GM12878 (cell line): ENCODE results near the gene PIAS1. TPM values are rescaled to one million over a fixed set of nuclear protein-coding genes. Genes with fewer than 3 reads are reported as not detected.

ENCODE experiments used
- ATAC-seq: fragments of 200-7000 bp; cut with Tn5 transposase; 3 replicates; pipeline ENCODE4 v1.9.1; 2020; ENCODE audit warnings: mild to moderate bottlenecking, moderate library complexity
- BruUV-seq: library from RNA; stranded (reverse); fragments of 400-500 nt; replicated peaks from 2 replicates; lab custom pipeline; 2021; lab: Mats Ljungman, UMichigan
- CTCF ChIA-PET: fragments of 300-600 bp; sonication (Branson Sonifier 250); formaldehyde crosslinking; extraction: SDS; loops from one replicate; lab custom pipeline; 2021; ENCODE audit warnings: inconsistent platforms; lab: Yijun Ruan, JAX
- POLR2A ChIA-PET: fragments of 350-600 bp; formaldehyde crosslinking; extraction: SDS; loops from one replicate; lab custom pipeline; 2021; ENCODE audit warnings: inconsistent platforms; lab: Charles Lee
- RAD21 ChIA-PET: fragments of 300-600 bp; sonication (Branson Sonifier 250); formaldehyde crosslinking; loops from one replicate; lab custom pipeline; 2023; ENCODE audit warnings: antibody characterized with exemption; ENCODE audit not compliant: unreplicated experiment; lab: Charles Lee
- SMC1A ChIA-PET: fragments of 300-600 bp; sonication (Branson Sonifier 250); formaldehyde crosslinking; loops from one replicate; lab custom pipeline; 2023; ENCODE audit not compliant: unreplicated experiment, uncharacterized antibody; lab: Charles Lee
- DNase-seq: peaks from one replicate; pipeline ENCODE4 v3.0.0-alpha.2; 2011; ENCODE audit warnings: low read depth, low spot score
- FAIRE-seq: peaks from 3 replicates; lab custom pipeline; 2011; peaks lifted over from hg19 to GRCh38; lab: Jason Lieb, UNC
- H2AFZ ChIP-seq: 2 replicates; pipeline ENCODE4 v1.6.0; 2011; ENCODE audit warnings: low read depth, low read length, control low read depth; ENCODE audit not compliant: control insufficient read depth
- H3K27ac ChIP-seq: 2 replicates; pipeline ENCODE4 v1.5.1; 2011; ENCODE audit warnings: control low read depth; ENCODE audit not compliant: control insufficient read depth, insufficient read depth
- H3K27me3 ChIP-seq, 2 experiments: replicated peaks in 1 of 2; 2 replicates each; pipeline versions ENCODE4 v1.6.0 to v1.6.1; 2011; ENCODE audit warnings: low read length in 1 of 2; ENCODE audit not compliant: control insufficient read depth in 2 of 2, insufficient read depth in 2 of 2
- H3K36me3 ChIP-seq, 2 experiments: 2 replicates each; pipeline ENCODE4 v1.5.1; 2011; ENCODE audit warnings: low read length in 1 of 2; ENCODE audit not compliant: control insufficient read depth in 2 of 2, insufficient read depth in 2 of 2
- H3K4me1 ChIP-seq: 2 replicates; pipeline ENCODE4 v1.6.1; 2011; ENCODE audit warnings: mild to moderate bottlenecking, low read length, moderate library complexity, mixed read lengths; ENCODE audit not compliant: control insufficient read depth, insufficient read depth
- H3K4me2 ChIP-seq: 2 replicates; pipeline ENCODE4 v1.6.0; 2011; ENCODE audit warnings: control low read depth; ENCODE audit not compliant: control insufficient read depth, insufficient read depth
- H3K4me3 ChIP-seq: fragments of 200-600 bp; sonication (generic); 2 replicates; pipeline ENCODE4 v1.5.1; 2016
- H3K79me2 ChIP-seq: 2 replicates; pipeline ENCODE4 v1.6.0; 2011; ENCODE audit warnings: low read length; ENCODE audit not compliant: control insufficient read depth, insufficient read depth
- H3K9ac ChIP-seq: 2 replicates; pipeline ENCODE4 v1.8.0; 2011; ENCODE audit warnings: low read length, control low read depth, mixed read lengths; ENCODE audit not compliant: control insufficient read depth, insufficient read depth
- H3K9me3 ChIP-seq: replicated peaks from 3 replicates; pipeline ENCODE4 v1.5.1; 2011; ENCODE audit warnings: mild to moderate bottlenecking, low read length; ENCODE audit not compliant: control insufficient read depth, insufficient read depth
- H4K20me1 ChIP-seq: 2 replicates; pipeline ENCODE4 v1.6.0; 2011; ENCODE audit not compliant: control insufficient read depth, insufficient read depth
- BACH1 ChIP-seq: fragments of 450-650 bp; IDR thresholded peaks from 2 replicates; pipeline ENCODE4 v1.6.1; 2017; ENCODE audit warnings: mild to moderate bottlenecking, borderline replicate concordance
- CREB1 ChIP-seq: IDR thresholded peaks from 2 replicates; pipeline ENCODE4 v1.6.1; 2012; ENCODE audit warnings: low read depth, mild to moderate bottlenecking, inconsistent platforms
- JUNB ChIP-seq: IDR thresholded peaks from 2 replicates; pipeline ENCODE4 v1.6.1; 2016; ENCODE audit warnings: antibody characterized with exemption, mild to moderate bottlenecking
- NR2F1 ChIP-seq: fragments of 450-650 bp; conservative IDR thresholded peaks from 2 replicates; pipeline ENCODE4 v1.6.1; 2017; ENCODE audit warnings: mild to moderate bottlenecking
- SMAD5 ChIP-seq: IDR thresholded peaks from 2 replicates; pipeline ENCODE4 v1.6.1; 2016; ENCODE audit warnings: antibody characterized with exemption, low read depth
- YBX1 ChIP-seq: fragments of 450-650 bp; IDR thresholded peaks from 2 replicates; pipeline ENCODE4 v1.6.1; 2016; ENCODE audit warnings: antibody characterized with exemption
- ZNF207 ChIP-seq: fragments of 450-650 bp; IDR thresholded peaks from 2 replicates; pipeline ENCODE4 v1.6.1; 2014; ENCODE audit warnings: antibody characterized with exemption, mild to moderate bottlenecking, borderline replicate concordance
- ZNF24 ChIP-seq: fragments of 450-650 bp; IDR thresholded peaks from 2 replicates; pipeline ENCODE4 v1.6.1; 2017; ENCODE audit warnings: antibody characterized with exemption, mild to moderate bottlenecking
- WGBS: methylation state at CpG from one replicate; pipeline ENCODE4 v1.1.6; 2016; ENCODE audit warnings: low lambda C conversion rate; ENCODE audit not compliant: insufficient replicate concordance, insufficient coverage; ENCODE audit errors: missing lambda C conversion rate; 5-methylcytosine and 5-hydroxymethylcytosine counted together
- in situ Hi-C: fragments of 300-500 bp; cut with MboI; formaldehyde crosslinking; loops from 9 replicates; pipeline ENCODE4 v1.14.3; 2018; ENCODE audit warnings: mixed read lengths
- intact Hi-C: fragments of 100-400 bp; cut with micrococcal nuclease; formaldehyde crosslinking; loops from one replicate; pipeline ENCODE4 v1.14.2; 2022; ENCODE audit not compliant: unreplicated experiment
- polyA plus RNA-seq, 11 experiments: library from polyadenylated mRNA; depleted of rRNA in 4 of 11; unstranded in 6 of 11; stranded (reverse) in 5 of 11; fragments of >200 nt; fragmentation: Nextera tagmentation in 4 of 11; fragmentation: Illumina TruSeq in 1 of 11; extraction: Ambion mirVana in 4 of 11; extraction: Trizol in 1 of 11; gene quantifications; 1 replicate in 1 of 11; 2 replicates in 10 of 11; pipeline versions ENCODE4 v1.2.1 to v1.2.3, GENCODE V29; 2011 to 2016; ENCODE audit warnings: inconsistent platforms in 2 of 11, missing spikeins in 2 of 11, low read depth in 1 of 11
- total RNA-seq, 4 experiments: library from RNA; depleted of rRNA in 3 of 4; stranded (reverse); fragments of >200 nt in 3 of 4; fragmentation: Illumina TruSeq in 1 of 4; extraction: Trizol in 1 of 4; gene quantifications; 2 replicates each; pipeline versions ENCODE4 v1.2.1 to v1.2.3, GENCODE V29; 2013 to 2021
- TF ChIP-seq, protein P1 (sequence below): IDR thresholded peaks from 2 replicates; pipeline ENCODE4 v1.6.1; 2011; ENCODE audit warnings: low read depth, low read length, improper control_type of control experiment, borderline replicate concordance
- TF ChIP-seq, protein P2 (sequence below): fragments of 450-650 bp; IDR thresholded peaks from 2 replicates; pipeline ENCODE4 v1.6.1; 2017; ENCODE audit warnings: mild to moderate bottlenecking, low read depth, inconsistent platforms; ENCODE audit not compliant: poor library complexity, severe bottlenecking
- TF ChIP-seq, protein P3 (sequence below): fragments of 450-650 bp; IDR thresholded peaks from 2 replicates; pipeline ENCODE4 v1.6.1; 2017; ENCODE audit warnings: mild to moderate bottlenecking, moderate library complexity

Gene PIAS1
- total and polyA plus RNA-seq, 10 of the 15 experiments (the other 5 are each of a cell fraction or from before 2014, with no cell fraction given): 20.2 to 96.3 (median 37.0) TPM

DNA sequence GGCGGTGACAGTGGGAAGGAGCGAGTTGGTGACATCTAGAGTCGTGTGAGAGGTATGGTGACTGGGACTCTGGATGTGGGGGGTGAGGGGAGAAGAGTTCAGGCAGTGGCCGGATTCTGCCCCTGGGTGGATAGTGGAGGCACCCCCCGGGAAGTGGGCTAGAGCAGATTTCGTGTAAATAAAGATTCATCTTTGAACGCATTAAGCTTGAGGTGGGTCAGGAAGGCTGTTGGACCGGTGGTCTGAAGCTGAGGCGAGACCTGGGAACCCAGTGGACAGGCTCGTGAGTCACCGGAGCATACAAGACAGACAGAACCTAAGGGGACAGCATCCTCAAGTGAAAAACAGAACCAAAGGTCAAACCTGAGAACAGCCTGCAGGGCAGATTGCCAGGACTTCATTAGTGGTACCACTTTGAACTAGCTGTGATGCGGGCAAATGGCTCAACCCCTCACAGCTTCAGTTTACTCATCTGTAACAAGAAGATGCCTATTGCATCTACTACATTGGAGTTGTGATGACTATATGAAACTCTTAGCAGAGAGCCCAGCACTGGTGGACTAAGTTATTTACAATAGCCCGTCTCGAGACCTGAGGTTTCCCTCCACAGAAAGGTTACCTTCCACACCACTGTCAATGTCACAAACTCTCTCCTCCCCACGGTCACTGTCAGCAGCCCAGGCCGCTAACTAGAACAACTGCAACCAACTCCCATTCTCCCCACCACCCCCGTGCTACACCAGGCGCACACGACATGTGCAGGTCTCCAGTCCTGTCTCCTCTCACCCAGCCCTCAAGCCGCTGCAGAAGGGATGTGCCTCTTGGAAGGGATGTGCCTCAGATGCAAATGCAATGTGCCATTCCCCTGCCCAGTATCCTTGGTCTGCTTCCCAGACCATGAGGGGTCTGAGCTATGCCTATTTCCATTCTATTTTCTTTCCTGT, 176.3 kb downstream of the PIAS1 start (continued):
- TF ChIP-seq JUNB: no peak

DNA sequence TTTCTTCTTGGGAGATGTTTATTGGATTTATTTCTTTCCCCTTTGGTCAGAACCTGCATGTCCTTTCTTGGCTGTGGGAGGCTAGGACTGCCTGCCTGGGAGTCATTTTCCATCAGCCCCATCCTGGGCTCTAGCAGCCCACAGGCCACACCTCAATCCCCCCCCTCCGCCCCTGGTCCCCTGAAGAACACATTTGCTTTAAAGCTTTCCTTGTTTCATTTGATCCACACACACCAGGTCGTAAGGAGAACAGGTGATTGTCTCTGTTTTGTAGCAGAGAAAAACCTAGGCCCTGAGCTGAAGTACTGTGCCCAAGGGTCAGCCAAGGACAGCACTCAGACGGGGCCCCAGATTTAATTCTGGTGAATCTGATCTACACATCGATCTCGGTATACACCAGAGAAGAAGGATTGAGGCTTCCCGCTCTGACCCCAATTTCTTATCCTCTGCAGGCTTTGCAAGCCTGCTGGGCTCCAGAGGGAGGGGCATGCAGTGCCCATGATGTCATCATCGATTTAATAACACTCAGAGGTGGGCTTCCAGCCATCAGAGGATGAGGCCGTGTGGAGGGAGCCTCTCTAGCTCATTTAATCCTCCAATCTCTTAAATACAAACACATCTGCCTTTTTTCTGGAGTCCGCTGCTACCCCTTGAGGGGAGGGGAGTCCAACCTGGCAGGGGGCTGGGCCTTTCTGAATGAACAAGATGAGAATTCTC, 177.1 kb downstream of the PIAS1 start:
- 0 out of 2 replicates have a peak overlapping the region, but pooled peaks have one; percentile 99 for H3K4me2 ChIP-seq
- no peak overlapping the region for H3K4me3 ChIP-seq
- no peak overlapping the region for H2AFZ ChIP-seq
- no peaks in the 10 kb centered on the region for H3K9me3 ChIP-seq
- H4K20me1 ChIP-seq: no peaks in the 10 kb centered on the region
- ChIA-PET POLR2A (no interaction called here), CTCF (interaction anchor here (0.6 to 3.2 kb wide), 7 partner anchors 22 to 368 kb away, joined by 3 to 13 read pairs (median 4); no protein-coding TSS in a partner anchor), SMC1A (interaction anchor here (0.8 to 2.3 kb wide), 3 partner anchors 22 to 368 kb away, joined by 4 to 7 read pairs (median 5); no protein-coding TSS in a partner anchor), RAD21 (interaction anchor here (0.7 kb wide), 1 partner anchor 31 kb away, joined by 3 read pairs; no protein-coding TSS in a partner anchor)
- no peak for DNase-seq
- no peak for FAIRE-seq
- no peak overlapping the region for H3K27ac ChIP-seq
- peaks cover 24% of the 10 kb centered on the region for H3K4me1 ChIP-seq
- no peaks in the 10 kb centered on the region for H3K36me3 ChIP-seq
- BruUV-seq: no TSS peak
- H3K27me3 ChIP-seq: no peaks in the 10 kb centered on the region
- H3K79me2 ChIP-seq: peaks cover 31% of the 10 kb centered on the region
- ATAC-seq: no peak
- TF ChIP-seq ZNF24: no peak
- TF ChIP-seq CREB1: no peak
- TF ChIP-seq, protein P1, sequence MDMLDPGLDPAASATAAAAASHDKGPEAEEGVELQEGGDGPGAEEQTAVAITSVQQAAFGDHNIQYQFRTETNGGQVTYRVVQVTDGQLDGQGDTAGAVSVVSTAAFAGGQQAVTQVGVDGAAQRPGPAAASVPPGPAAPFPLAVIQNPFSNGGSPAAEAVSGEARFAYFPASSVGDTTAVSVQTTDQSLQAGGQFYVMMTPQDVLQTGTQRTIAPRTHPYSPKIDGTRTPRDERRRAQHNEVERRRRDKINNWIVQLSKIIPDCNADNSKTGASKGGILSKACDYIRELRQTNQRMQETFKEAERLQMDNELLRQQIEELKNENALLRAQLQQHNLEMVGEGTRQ: no peak
- no peak for TF ChIP-seq ZNF207
- TF ChIP-seq, protein P2, sequence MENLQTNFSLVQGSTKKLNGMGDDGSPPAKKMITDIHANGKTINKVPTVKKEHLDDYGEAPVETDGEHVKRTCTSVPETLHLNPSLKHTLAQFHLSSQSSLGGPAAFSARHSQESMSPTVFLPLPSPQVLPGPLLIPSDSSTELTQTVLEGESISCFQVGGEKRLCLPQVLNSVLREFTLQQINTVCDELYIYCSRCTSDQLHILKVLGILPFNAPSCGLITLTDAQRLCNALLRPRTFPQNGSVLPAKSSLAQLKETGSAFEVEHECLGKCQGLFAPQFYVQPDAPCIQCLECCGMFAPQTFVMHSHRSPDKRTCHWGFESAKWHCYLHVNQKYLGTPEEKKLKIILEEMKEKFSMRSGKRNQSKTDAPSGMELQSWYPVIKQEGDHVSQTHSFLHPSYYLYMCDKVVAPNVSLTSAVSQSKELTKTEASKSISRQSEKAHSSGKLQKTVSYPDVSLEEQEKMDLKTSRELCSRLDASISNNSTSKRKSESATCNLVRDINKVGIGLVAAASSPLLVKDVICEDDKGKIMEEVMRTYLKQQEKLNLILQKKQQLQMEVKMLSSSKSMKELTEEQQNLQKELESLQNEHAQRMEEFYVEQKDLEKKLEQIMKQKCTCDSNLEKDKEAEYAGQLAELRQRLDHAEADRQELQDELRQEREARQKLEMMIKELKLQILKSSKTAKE: no peak
- TF ChIP-seq SMAD5: no peak
- no peak for TF ChIP-seq YBX1
- TF ChIP-seq NR2F1: no peak
- TF ChIP-seq, protein P3, sequence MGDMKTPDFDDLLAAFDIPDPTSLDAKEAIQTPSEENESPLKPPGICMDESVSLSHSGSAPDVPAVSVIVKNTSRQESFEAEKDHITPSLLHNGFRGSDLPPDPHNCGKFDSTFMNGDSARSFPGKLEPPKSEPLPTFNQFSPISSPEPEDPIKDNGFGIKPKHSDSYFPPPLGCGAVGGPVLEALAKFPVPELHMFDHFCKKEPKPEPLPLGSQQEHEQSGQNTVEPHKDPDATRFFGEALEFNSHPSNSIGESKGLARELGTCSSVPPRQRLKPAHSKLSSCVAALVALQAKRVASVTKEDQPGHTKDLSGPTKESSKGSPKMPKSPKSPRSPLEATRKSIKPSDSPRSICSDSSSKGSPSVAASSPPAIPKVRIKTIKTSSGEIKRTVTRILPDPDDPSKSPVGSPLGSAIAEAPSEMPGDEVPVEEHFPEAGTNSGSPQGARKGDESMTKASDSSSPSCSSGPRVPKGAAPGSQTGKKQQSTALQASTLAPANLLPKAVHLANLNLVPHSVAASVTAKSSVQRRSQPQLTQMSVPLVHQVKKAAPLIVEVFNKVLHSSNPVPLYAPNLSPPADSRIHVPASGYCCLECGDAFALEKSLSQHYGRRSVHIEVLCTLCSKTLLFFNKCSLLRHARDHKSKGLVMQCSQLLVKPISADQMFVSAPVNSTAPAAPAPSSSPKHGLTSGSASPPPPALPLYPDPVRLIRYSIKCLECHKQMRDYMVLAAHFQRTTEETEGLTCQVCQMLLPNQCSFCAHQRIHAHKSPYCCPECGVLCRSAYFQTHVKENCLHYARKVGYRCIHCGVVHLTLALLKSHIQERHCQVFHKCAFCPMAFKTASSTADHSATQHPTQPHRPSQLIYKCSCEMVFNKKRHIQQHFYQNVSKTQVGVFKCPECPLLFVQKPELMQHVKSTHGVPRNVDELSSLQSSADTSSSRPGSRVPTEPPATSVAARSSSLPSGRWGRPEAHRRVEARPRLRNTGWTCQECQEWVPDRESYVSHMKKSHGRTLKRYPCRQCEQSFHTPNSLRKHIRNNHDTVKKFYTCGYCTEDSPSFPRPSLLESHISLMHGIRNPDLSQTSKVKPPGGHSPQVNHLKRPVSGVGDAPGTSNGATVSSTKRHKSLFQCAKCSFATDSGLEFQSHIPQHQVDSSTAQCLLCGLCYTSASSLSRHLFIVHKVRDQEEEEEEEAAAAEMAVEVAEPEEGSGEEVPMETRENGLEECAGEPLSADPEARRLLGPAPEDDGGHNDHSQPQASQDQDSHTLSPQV: no peak
- no peak for TF ChIP-seq BACH1
- intact Hi-C loops: no loop called here
- 82% methylated on average over 9 of the region's 9 CpGs for WGBS
- H3K9ac ChIP-seq: no peak overlapping the region
- in situ Hi-C loops: no loop called here
